SU-DHL-6 (cell line): ENCODE measurements around the gene PRDM16.

ENCODE experiments used
- H2AFZ ChIP-seq: fragments of 200-600 bp; sonication (generic); 2 replicates; pipeline ENCODE4 v1.6.1; 2014; ENCODE audit warnings: low read depth, mild to moderate bottlenecking, moderate library complexity, mixed read lengths, antibody characterized with exemption, low read length; ENCODE audit not compliant: severe bottlenecking
- H3F3A ChIP-seq: fragments of 200-600 bp; shearing (Covaris generic); 2 replicates; pipeline ENCODE4 v1.6.0; 2016; ENCODE audit warnings: antibody characterized with exemption, mild to moderate bottlenecking; ENCODE audit not compliant: insufficient read depth
- H3K27ac ChIP-seq: fragments of 200-600 bp; sonication (generic); 2 replicates; pipeline ENCODE4 v1.5.1; 2016; ENCODE audit warnings: low read depth, mild to moderate bottlenecking, low read length, moderate library complexity, mixed read lengths
- H3K27me3 ChIP-seq: fragments of 200-600 bp; sonication (generic), shearing (Covaris generic); 2 replicates; pipeline ENCODE4 v1.6.0; 2014; ENCODE audit warnings: mild to moderate bottlenecking, low read length
- H3K36me3 ChIP-seq: fragments of 200-600 bp; sonication (generic); 2 replicates; pipeline ENCODE4 v1.6.1; 2014; ENCODE audit warnings: mild to moderate bottlenecking, low read length, mixed read lengths
- H3K4me2 ChIP-seq: fragments of 300-600, 200-600 bp; shearing (Covaris generic), sonication (generic); 2 replicates; pipeline ENCODE4 v1.6.0; 2014; ENCODE audit warnings: low read length, low read depth, mild to moderate bottlenecking; ENCODE audit not compliant: poor library complexity, severe bottlenecking
- H3K4me3 ChIP-seq: fragments of 200-600 bp; sonication (generic); 2 replicates; pipeline ENCODE4 v1.5.1; 2014; ENCODE audit warnings: antibody characterized with exemption, low read length, mild to moderate bottlenecking, mixed read lengths; ENCODE audit not compliant: insufficient read depth, poor library complexity, severe bottlenecking
- H3K79me2 ChIP-seq: fragments of 200-600 bp; sonication (generic); 2 replicates; pipeline ENCODE4 v1.6.1; 2014; ENCODE audit warnings: mild to moderate bottlenecking, low read length, moderate library complexity; ENCODE audit not compliant: insufficient read depth
- H3K9ac ChIP-seq: fragments of 200-600 bp; sonication (generic); 2 replicates; pipeline ENCODE4 v1.7.0; 2014; ENCODE audit warnings: mild to moderate bottlenecking, low read length
- H3K9me2 ChIP-seq: fragments of 200-600 bp; sonication (generic); replicated peaks from 2 replicates; pipeline ENCODE4 v1.6.1; 2014; ENCODE audit warnings: low read length; ENCODE audit not compliant: insufficient read depth
- H3K9me3 ChIP-seq: fragments of 200-600 bp; sonication (generic); 2 replicates; pipeline ENCODE4 v1.6.1; 2014; ENCODE audit warnings: low read length, mixed read lengths; ENCODE audit not compliant: insufficient read depth
- H4K20me1 ChIP-seq: fragments of 200-600 bp; sonication (generic); 2 replicates; pipeline ENCODE4 v1.6.1; 2014; ENCODE audit warnings: low read depth, mild to moderate bottlenecking, antibody characterized with exemption, low read length, moderate library complexity, mixed read lengths
- CTCF ChIP-seq: fragments of 200-600 bp; sonication (generic); IDR thresholded peaks from one replicate; pipeline ENCODE4 v1.5.1; 2017; ENCODE audit warnings: antibody characterized with exemption, mild to moderate bottlenecking, low read length, moderate library complexity; ENCODE audit not compliant: insufficient read depth, poor library complexity, severe bottlenecking
- EZH2phosphoT487 ChIP-seq: fragments of 200-600 bp; sonication (generic), shearing (Covaris generic); conservative IDR thresholded peaks from 2 replicates; pipeline ENCODE4 v1.6.1; 2018; ENCODE audit warnings: mild to moderate bottlenecking, antibody characterized with exemption, low read length, moderate library complexity, mixed read lengths

PRDM16 gene

DNA sequence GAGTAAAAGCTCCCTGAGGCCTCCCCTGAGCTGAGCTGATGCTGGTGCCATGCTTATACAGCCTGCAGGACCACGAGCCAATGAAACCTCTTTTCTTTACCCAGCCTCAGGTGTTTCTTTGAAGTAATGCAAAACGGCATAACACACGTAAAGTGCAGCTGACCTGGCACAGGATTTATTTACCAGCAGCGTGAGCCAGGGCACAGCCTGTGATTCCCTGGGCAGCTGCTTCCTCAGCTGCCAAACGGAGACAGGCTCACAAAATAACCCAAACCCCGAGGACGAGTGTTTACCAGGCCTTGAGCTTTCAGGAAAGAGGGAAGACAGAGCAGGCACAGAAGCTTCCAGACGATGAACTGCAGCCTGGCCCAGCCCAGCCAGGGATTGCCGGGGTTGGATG, 264.9 kb downstream of the PRDM16 start:
- H3K27me3 ChIP-seq, result no peaks in the 10 kb centered on the region
- H3K4me2 ChIP-seq, result no peak overlapping the region
- H2AFZ ChIP-seq, result no peak overlapping the region
- H3K4me3 ChIP-seq, result no peak overlapping the region
- H3K9me3 ChIP-seq, result no peaks in the 10 kb centered on the region
- H3K36me3 ChIP-seq, result no peaks in the 10 kb centered on the region
- no peak overlapping the region for H3K27ac ChIP-seq
- no peaks in the 10 kb centered on the region for H3K79me2 ChIP-seq
- no peak for TF ChIP-seq EZH2phosphoT487
- TF ChIP-seq CTCF, result no peak
- H3K9me2 ChIP-seq, result no peaks in the 10 kb centered on the region
- H3F3A ChIP-seq, result no peaks in the 10 kb centered on the region
- H4K20me1 ChIP-seq, result no peaks in the 10 kb centered on the region
- H3K9ac ChIP-seq, result no peak overlapping the region

DNA sequence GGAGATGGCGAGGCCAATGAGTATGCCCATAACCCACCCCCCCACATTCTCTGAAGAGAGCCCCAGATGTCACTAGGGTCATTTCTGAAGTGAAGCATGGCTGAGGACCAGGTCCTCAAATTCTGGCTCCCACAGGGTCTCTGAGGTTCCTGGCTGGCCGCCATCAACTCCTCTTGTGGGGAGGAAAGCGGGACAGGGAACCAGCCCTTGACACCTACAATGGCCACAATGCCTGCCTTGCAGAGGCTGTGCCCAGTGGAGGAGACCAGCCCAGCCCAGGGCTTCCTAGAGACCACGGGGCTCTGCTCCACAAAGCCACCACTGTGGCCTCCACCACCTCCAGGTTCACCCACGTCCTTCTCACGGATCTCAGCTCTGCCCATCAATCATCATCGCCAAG, 265.4 kb downstream of the PRDM16 start:
- Histone ChIP-seq H3K27me3 (no peaks in the 10 kb centered on the region), H2AFZ (no peak overlapping the region), H4K20me1 (no peaks in the 10 kb centered on the region), H3K4me2 (no peak overlapping the region), H3K9me3 (no peaks in the 10 kb centered on the region), H3K79me2 (no peaks in the 10 kb centered on the region), H3K4me3 (no peak overlapping the region), H3K9ac (no peak overlapping the region), H3K36me3 (no peaks in the 10 kb centered on the region), H3K27ac (no peak overlapping the region), H3K9me2 (no peaks in the 10 kb centered on the region), H3F3A (no peaks in the 10 kb centered on the region)
- no peak for TF ChIP-seq CTCF
- TF ChIP-seq EZH2phosphoT487, result no peak

DNA sequence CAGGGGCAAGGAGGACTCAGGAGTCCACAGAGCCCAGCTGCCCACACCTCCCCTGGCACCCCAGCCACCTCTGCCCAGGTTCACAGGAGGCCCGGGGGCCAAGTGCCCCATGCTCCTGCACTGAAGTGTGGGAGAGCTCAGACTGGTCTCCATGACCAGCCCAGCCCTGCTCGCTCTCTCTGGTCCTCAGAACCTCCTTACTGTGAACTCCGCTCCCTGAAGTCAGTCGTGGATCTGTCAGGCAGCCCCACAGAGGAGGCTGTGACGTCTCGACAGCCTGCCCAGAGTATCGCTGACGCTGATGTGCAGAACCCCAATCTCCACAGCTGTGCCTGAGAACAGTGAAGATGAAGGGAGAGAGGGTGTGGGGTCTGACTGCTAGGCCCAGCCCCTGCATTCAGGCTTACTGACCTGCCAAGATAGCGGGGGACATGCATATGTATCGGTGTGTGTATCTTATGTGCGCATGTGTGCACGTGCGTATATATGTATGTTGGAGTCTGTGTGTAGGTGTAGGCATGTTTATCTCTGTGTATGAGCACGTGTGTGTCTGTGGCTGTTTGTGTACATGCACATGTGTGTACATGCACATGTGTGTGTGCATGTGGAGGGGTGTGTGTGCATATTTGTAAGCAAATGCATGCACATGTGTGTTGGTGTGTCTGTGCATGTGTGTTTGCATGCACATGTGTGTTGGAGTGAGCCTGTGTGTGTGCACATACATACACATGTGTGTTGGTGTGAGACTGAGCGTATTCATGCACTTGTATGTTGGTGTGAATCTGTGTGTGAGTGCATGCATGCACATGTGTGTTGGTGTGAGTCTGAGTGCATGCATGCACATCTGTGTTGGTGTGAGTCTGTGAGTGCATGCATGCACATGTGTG, 267.0 kb downstream of the PRDM16 start:
- Histone ChIP-seq H2AFZ (no peak overlapping the region), H3K36me3 (no peaks in the 10 kb centered on the region), H3K27me3 (no peaks in the 10 kb centered on the region), H3K4me2 (no peak overlapping the region), H3K27ac (no peak overlapping the region), H3K9ac (no peak overlapping the region), H4K20me1 (no peaks in the 10 kb centered on the region), H3K9me2 (no peaks in the 10 kb centered on the region), H3F3A (no peaks in the 10 kb centered on the region), H3K4me3 (no peak overlapping the region), H3K79me2 (no peaks in the 10 kb centered on the region), H3K9me3 (no peaks in the 10 kb centered on the region)
- TF ChIP-seq CTCF (no peak), EZH2phosphoT487 (no peak)
